Activated CD4-positive, alpha-beta T cell treated with anti-CD3 and anti-CD28 coated beads, Interleukin-2, amount 10 ng/mL, durations not matched to agents 24 days and 14 days (primary cell): ENCODE measurements around the gene CRABP1. TPM values are rescaled to one million over a fixed set of nuclear protein-coding genes. Genes with fewer than 3 reads are reported as not detected.

Source experiments
- total RNA-seq: library from RNA; stranded (reverse); gene quantifications from 2 replicates; pipeline ENCODE4 v1.2.3, GENCODE V29; 2022

The CRABP1 gene
- total RNA-seq, 1 donor from 2014 or later = not detected

Other genes with a start within 250 kb of the CRABP1 start
- not detected in 2 replicates for gene SH2D7, start 247.8 kb upstream of the CRABP1 start, total RNA-seq
- gene CIB2, start 208.9 kb upstream of the CRABP1 start, total RNA-seq = 1.2 and 1.5 TPM in 2 replicates
- gene IDH3A, start 191.0 kb upstream of the CRABP1 start, total RNA-seq = 165 and 169 TPM in 2 replicates
- gene ACSBG1, start 105.8 kb upstream of the CRABP1 start, total RNA-seq = not detected in 2 replicates
- gene DNAJA4, start 75.8 kb upstream of the CRABP1 start, total RNA-seq = 74.1 and 75.9 TPM in 2 replicates
- 57.6 and 62.2 TPM in 2 replicates for gene SKIC8, start 40.7 kb upstream of the CRABP1 start, total RNA-seq
- 89.1 and 89.4 TPM in 2 replicates for gene IREB2, start 97.9 kb downstream of the CRABP1 start, total RNA-seq
- 0.90 and 1.6 TPM in 2 replicates for gene HYKK, start 167.2 kb downstream of the CRABP1 start, total RNA-seq
- gene PSMA4, start 200.1 kb downstream of the CRABP1 start, total RNA-seq = 335 and 342 TPM in 2 replicates
- gene CHRNA5, start 225.2 kb downstream of the CRABP1 start, total RNA-seq = 8.9 and 10.1 TPM in 2 replicates